DOHH2 (cell line): ENCODE data around the gene INPP4B.
"Not testable (repeated sequence)": the region's sequence is repeated elsewhere in the genome, so short reads cannot be mapped to it uniquely, and the experiment has no call there.

Source experiments
- CTCF ChIP-seq: fragments of 200-600 bp; sonication (generic); IDR thresholded peaks from one replicate; pipeline ENCODE4 v1.5.1; 2014; ENCODE audit warnings: antibody characterized with exemption, mild to moderate bottlenecking, low read depth, low read length; ENCODE audit not compliant: poor library complexity, severe bottlenecking
- EZH2phosphoT487 ChIP-seq: fragments of 200-600 bp; sonication (generic); IDR thresholded peaks from 2 replicates; pipeline ENCODE4 v1.6.1; 2017; ENCODE audit warnings: borderline replicate concordance, mild to moderate bottlenecking, antibody characterized with exemption, low read length, moderate library complexity, mixed read lengths

GRCh38 chr4:142397364-142397991 lies 448.6 kb downstream of the INPP4B start:
- TF ChIP-seq CTCF, EZH2phosphoT487: not testable (repeated sequence)
